Tibial artery (tissue), 4 donors: ENCODE data around the gene CST2.
"Not testable (repeated sequence)": the region's sequence is repeated elsewhere in the genome, so short reads cannot be mapped to it uniquely, and the experiment has no call there.

Source experiments
- DNase-seq, 2 donors: peaks; one replicate each; pipeline ENCODE4 v3.0.0-alpha.2; 2019
- H3K27ac ChIP-seq, 2 donors: fragments of 200-600 bp; sonication (generic) in 1 of 2; 1 replicate in 1 of 2; 2 replicates in 1 of 2; pipeline ENCODE4 v1.5.1; 2018 to 2019; ENCODE audit warnings: mild to moderate bottlenecking in 1 of 2
- H3K27me3 ChIP-seq, 2 donors: fragments of 200-600 bp; sonication (generic) in 1 of 2; one replicate each; pipeline versions ENCODE4 v1.5.1 to v1.6.0; 2016 to 2019
- H3K36me3 ChIP-seq, 3 donors: fragments of 200-600 bp; sonication (generic) in 2 of 3; one replicate each; pipeline ENCODE4 v1.5.1; 2016 to 2019; ENCODE audit warnings: mild to moderate bottlenecking in 2 of 3
- H3K4me1 ChIP-seq, 4 donors: fragments of 200-600 bp; sonication (generic) in 2 of 4; 1 replicate in 3 of 4; 2 replicates in 1 of 4; pipeline ENCODE4 v1.5.1; 2016 to 2019
- H3K4me3 ChIP-seq, 2 donors: fragments of 200-600 bp; sonication (generic) in 1 of 2; 1 replicate in 1 of 2; 2 replicates in 1 of 2; pipeline ENCODE4 v1.5.1; 2018 to 2019; ENCODE audit warnings: mild to moderate bottlenecking in 2 of 2
- H3K9me3 ChIP-seq, 3 donors: fragments of 200-600 bp; sonication (generic) in 1 of 3; one replicate each; pipeline ENCODE4 v1.5.1; 2016 to 2019
- intact Hi-C: fragments of 100-400 bp; cut with DNase I; formaldehyde crosslinking; loops from one replicate; pipeline ENCODE4 v1.15.0; 2023; ENCODE audit warnings: low total_unique reads
- TF ChIP-seq, protein P1 (sequence below), 2 experiments: fragments of 200-600 bp in 1 of 2; fragments of 450-650 bp in 1 of 2; IDR thresholded peaks; one replicate each; pipeline ENCODE4 v1.5.1; 2017 to 2019; ENCODE audit warnings: antibody characterized with exemption in 2 of 2, mild to moderate bottlenecking in 1 of 2, moderate library complexity in 1 of 2

Gene CST2

DNA sequence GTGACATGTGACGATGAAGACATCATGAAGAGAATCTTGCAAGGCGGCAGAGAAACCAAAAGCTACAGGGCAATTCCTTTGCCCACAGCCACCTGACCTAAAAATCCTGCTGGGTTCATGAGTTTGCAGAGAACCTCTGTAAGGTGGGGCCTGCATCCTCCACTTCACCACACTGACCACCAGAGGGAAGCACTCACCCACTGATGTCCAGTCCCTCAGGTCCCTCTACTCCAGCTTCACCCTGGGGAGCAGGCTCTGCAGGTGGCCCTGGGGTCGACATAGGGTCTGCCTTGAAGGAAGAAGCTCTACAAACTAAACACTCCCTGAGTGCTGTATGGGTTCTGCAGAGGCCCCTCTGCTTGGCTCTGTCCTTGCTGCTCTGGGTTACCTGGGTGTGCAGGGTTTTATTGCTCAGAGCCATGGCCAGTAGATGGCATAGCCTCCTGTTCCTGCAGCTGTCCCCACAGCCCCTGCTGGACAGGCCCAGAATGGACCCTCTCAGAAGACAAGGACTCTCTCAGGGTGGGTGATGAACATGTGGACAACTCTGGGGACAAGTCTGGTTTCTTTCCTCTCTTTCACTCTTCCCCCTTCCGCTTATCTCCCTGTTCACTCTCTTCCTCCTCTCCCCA, 27.2 kb downstream of the CST2 start:
- not testable (repeated sequence) for H3K36me3 ChIP-seq

DNA sequence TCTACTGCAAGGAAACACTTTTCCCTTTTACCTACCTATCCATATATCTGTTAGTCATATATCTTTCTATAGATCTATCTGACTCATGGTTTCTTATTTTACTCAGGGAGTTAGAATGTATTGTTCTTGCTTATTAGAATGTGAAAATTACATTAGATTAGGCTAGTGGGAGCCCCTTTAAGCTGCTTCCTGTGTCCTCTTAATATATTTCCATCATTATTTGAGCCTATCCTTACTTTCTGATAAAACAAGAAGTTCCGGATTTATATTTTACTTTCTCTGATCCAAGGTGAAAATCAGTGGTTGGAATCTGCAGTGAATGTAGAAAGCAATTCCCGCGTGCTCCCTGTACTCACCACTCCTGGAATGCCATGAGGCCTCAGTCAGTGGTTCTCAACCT, 31.0 kb downstream of the CST2 start:
- H3K4me3 ChIP-seq, result no peak overlapping the region
- TF ChIP-seq, protein P1, sequence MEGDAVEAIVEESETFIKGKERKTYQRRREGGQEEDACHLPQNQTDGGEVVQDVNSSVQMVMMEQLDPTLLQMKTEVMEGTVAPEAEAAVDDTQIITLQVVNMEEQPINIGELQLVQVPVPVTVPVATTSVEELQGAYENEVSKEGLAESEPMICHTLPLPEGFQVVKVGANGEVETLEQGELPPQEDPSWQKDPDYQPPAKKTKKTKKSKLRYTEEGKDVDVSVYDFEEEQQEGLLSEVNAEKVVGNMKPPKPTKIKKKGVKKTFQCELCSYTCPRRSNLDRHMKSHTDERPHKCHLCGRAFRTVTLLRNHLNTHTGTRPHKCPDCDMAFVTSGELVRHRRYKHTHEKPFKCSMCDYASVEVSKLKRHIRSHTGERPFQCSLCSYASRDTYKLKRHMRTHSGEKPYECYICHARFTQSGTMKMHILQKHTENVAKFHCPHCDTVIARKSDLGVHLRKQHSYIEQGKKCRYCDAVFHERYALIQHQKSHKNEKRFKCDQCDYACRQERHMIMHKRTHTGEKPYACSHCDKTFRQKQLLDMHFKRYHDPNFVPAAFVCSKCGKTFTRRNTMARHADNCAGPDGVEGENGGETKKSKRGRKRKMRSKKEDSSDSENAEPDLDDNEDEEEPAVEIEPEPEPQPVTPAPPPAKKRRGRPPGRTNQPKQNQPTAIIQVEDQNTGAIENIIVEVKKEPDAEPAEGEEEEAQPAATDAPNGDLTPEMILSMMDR (IDR thresholded peaks at IDR 0.05), result no peak

More for the DNA sequence above, 27.2 kb downstream of the CST2 start:
- DNase-seq, H3K4me3 ChIP-seq, H3K9me3 ChIP-seq, intact Hi-C loops, H3K27me3 ChIP-seq, H3K4me1 ChIP-seq, H3K27ac ChIP-seq: not testable (repeated sequence)
- TF ChIP-seq, protein P1 (IDR thresholded peaks at IDR 0.05), result peak in 1 of 2 experiments; percentile 21

DNA sequence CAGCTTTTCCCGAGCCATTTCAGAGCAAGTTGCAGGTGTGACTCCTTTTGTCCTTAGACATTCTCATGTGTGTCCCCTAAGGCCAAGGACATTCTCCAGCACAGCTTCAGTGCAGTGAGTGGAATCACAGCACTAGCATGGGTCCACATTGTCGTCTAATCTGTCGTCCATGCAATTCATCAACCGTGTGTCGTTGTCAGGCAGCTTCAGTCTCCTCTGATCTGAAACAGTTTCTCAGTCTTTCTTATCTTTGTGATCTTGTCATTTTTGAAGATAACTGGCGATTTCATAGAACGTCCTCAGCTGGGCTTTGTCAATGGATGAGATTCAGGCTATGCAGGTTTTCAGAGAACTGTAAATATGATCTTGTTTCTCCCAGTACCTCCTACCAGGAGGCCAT, 31.7 kb downstream of the CST2 start:
- H3K36me3 ChIP-seq, result no peaks in the 10 kb centered on the region
- TF ChIP-seq, protein P1 (IDR thresholded peaks at IDR 0.05), result no peak
- H3K9me3 ChIP-seq, result no peaks in the 10 kb centered on the region
- DNase-seq, result no peak
- intact Hi-C loops, result no loop called here
- no peak overlapping the region for H3K4me3 ChIP-seq
- no peaks in the 10 kb centered on the region for H3K4me1 ChIP-seq
- H3K27me3 ChIP-seq, result no peaks in the 10 kb centered on the region
- H3K27ac ChIP-seq, result no peak overlapping the region

More for the DNA sequence above, 31.0 kb downstream of the CST2 start:
- Histone ChIP-seq H3K27me3 (no peaks in the 10 kb centered on the region), H3K36me3 (no peaks in the 10 kb centered on the region), H3K4me1 (no peaks in the 10 kb centered on the region), H3K27ac (no peak overlapping the region), H3K9me3 (no peaks in the 10 kb centered on the region)
- intact Hi-C loops, result no loop called here
- DNase-seq, result no peak

DNA sequence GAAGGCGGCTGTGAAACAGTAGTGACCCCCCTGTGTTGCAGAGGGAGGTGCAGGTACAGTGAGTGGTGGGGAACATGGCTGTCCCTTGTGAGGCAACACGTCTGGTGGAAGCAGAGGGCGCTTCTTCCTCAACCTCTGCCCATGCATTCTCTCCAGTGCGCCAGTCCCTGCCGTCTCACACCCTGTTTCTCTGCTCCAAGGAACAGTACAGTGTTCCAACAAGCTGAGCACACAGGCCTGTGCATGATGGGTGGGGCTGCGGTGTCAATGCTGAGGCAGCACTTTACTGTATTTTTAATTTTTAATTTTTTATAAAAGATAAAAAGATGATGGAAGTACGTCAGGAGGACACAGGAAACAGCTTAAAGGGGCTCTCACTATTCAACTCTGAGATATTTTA, 32.5 kb downstream of the CST2 start:
- no peak overlapping the region for H3K4me3 ChIP-seq
- TF ChIP-seq, protein P1 (IDR thresholded peaks at IDR 0.05), result no peak
- DNase-seq, result no peak
- H3K27ac ChIP-seq, result no peak overlapping the region
- no peaks in the 10 kb centered on the region for H3K9me3 ChIP-seq
- intact Hi-C loops, result no loop called here
- H3K4me1 ChIP-seq, result no peaks in the 10 kb centered on the region
- H3K36me3 ChIP-seq, result no peaks in the 10 kb centered on the region
- no peaks in the 10 kb centered on the region for H3K27me3 ChIP-seq

DNA sequence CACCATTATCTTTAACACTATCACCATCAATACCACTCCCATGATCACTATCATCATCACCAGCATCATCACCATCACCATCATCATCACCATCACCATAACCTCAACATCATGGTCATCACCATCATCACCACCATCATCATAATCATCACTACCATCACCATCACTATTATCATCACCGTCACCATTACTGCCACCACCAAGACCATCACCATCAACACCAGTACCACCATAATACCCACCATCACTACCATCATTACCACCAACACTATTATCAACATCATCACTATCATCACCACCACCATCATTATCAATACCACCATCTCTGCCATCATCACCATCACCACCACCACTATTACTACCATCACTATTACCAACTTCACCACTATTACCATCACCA, 43.1 kb downstream of the CST2 start:
- no peak overlapping the region for H3K4me3 ChIP-seq
- H3K27me3 ChIP-seq, result no peaks in the 10 kb centered on the region
- H3K4me1 ChIP-seq, result no peaks in the 10 kb centered on the region
- intact Hi-C loops, result no loop called here
- H3K27ac ChIP-seq, result no peak overlapping the region
- TF ChIP-seq, protein P1 (IDR thresholded peaks at IDR 0.05), result no peak
- no peaks in the 10 kb centered on the region for H3K36me3 ChIP-seq
- no peak for DNase-seq
- H3K9me3 ChIP-seq, result no peaks in the 10 kb centered on the region
